ENCODE data around the gene ADAP1. TPM values are rescaled to one million over a fixed set of nuclear protein-coding genes. Genes with fewer than 3 reads are reported as not detected.

ADAP1 gene
- total and polyA plus RNA-seq, 2 of the 13 experiments (the other 11 are each of a cell fraction or from before 2014, with no cell fraction given): 10.5 to 24.6 TPM

- TF ChIP-seq USF2 (IDR thresholded peaks at IDR 0.05; ENCODE audit: low read depth, low read length) (no peak), USF2 (CRISPR knock-in tag; IDR thresholded peaks at IDR 0.05; ENCODE audit: borderline replicate concordance) (no peak), RXRA (CRISPR knock-in tag; IDR thresholded peaks at IDR 0.05) (no peak), ZFP1 (CRISPR knock-in tag; IDR thresholded peaks at IDR 0.05) (no peak), SATB2 (CRISPR knock-in tag; IDR thresholded peaks at IDR 0.05) (no peak)
- 90% methylated on average over 11 of the region's 14 CpGs for WGBS (ENCODE audit: low lambda C conversion rate)
- ChIA-PET CTCF (ENCODE audit: low intra/inter-chr PET ratio, low total read pairs) (no interaction called here), POLR2A (no interaction called here)
- no peak overlapping the region for H2AFZ ChIP-seq (ENCODE audit: low read length)
- in situ Hi-C loops (cut with HindIII; ENCODE audit: extremely low pct_ligation_motif_present, low pct_unique_long_range_greater_than_20kb): no loop called here
- H4K20me1 ChIP-seq (ENCODE audit: insufficient read depth, low read length): no peaks in the 10 kb centered on the region
- H3K4me3 ChIP-seq (replicated peaks in 1 of 3; ENCODE audit: insufficient read depth in 1 of 3, low read depth in 2 of 3, low read length in 3 of 3): no peak overlapping the region
- no peak overlapping the region for H3K4me2 ChIP-seq (ENCODE audit: low read depth, low read length)
- no peak overlapping the region for H3K27ac ChIP-seq (ENCODE audit: extremely low read length, insufficient read depth, low read length)
- no peaks in the 10 kb centered on the region for H3K79me2 ChIP-seq (ENCODE audit: insufficient read depth, low read length)
- H3K9me3 ChIP-seq (ENCODE audit: low read length): no peaks in the 10 kb centered on the region
- H3K36me3 ChIP-seq (replicated peaks in 1 of 2; ENCODE audit: control insufficient read depth in 1 of 2, insufficient read depth in 2 of 2, low read length in 2 of 2): peaks cover 19 to 60% of the 10 kb centered on the region in 2 experiments
- H3K4me1 ChIP-seq (ENCODE audit: insufficient read depth, low read length): no peaks in the 10 kb centered on the region
- ATAC-seq: no peak
- no TSS peak for BruUV-seq (replicated peaks)
- no peak for DNase-seq (ENCODE audit: low spot score)
- no peaks in the 10 kb centered on the region for H3K27me3 ChIP-seq (ENCODE audit: control insufficient read depth in 1 of 2, insufficient read depth in 2 of 2, low read length in 2 of 2)
- no peak for FAIRE-seq
- intact Hi-C loops (cut with micrococcal nuclease; ENCODE audit: unreplicated experiment): no loop called here
- no peak overlapping the region for H3K9ac ChIP-seq (ENCODE audit: insufficient read depth, low read depth, low read length)
These were observed 103.3 kb downstream of the ADAP1 start for GRCh38 chr7:851204-851603.

- WGBS (ENCODE audit: low lambda C conversion rate): over 99% methylated on average over 17 of the region's 19 CpGs
- TF ChIP-seq ZNF768 (CRISPR knock-in tag; IDR thresholded peaks at IDR 0.05) (no peak), ZMYM3 (CRISPR knock-in tag; IDR thresholded peaks at IDR 0.05) (no peak), HINFP (CRISPR knock-in tag; IDR thresholded peaks at IDR 0.05; ENCODE audit: low read depth) (no peak), THAP11 (CRISPR knock-in tag; IDR thresholded peaks at IDR 0.05) (no peak), ETV6 (CRISPR knock-in tag; conservative IDR thresholded peaks at IDR 0.05) (no peak), IRF2 (CRISPR knock-in tag; IDR thresholded peaks at IDR 0.05) (no peak), ZNF33B (CRISPR knock-in tag; IDR thresholded peaks at IDR 0.05) (no peak), ZBTB14 (CRISPR knock-in tag; IDR thresholded peaks at IDR 0.05) (no peak)
These were observed 104.7 kb downstream of the ADAP1 start for GRCh38 chr7:849781-850180.

More at GRCh38 chr7:849781-850180, 104.7 kb downstream of the ADAP1 start:
- H3K27ac ChIP-seq (ENCODE audit: extremely low read length, insufficient read depth, low read length): no peak overlapping the region
- DNase-seq (ENCODE audit: low spot score) (no peak), ATAC-seq (no peak), FAIRE-seq (no peak)
- H3K4me2 ChIP-seq (ENCODE audit: low read depth, low read length): no peak overlapping the region
- H3K27me3 ChIP-seq (ENCODE audit: control insufficient read depth in 1 of 2, insufficient read depth in 2 of 2, low read length in 2 of 2): no peaks in the 10 kb centered on the region
- ChIA-PET CTCF (ENCODE audit: low intra/inter-chr PET ratio, low total read pairs) (no interaction called here), POLR2A (no interaction called here)
- peaks cover 17 to 50% of the 10 kb centered on the region in 2 experiments for H3K36me3 ChIP-seq (replicated peaks in 1 of 2; ENCODE audit: control insufficient read depth in 1 of 2, insufficient read depth in 2 of 2, low read length in 2 of 2)
- H3K4me3 ChIP-seq (replicated peaks in 1 of 3; ENCODE audit: insufficient read depth in 1 of 3, low read depth in 2 of 3, low read length in 3 of 3): no peak overlapping the region
- in situ Hi-C loops (cut with HindIII; ENCODE audit: extremely low pct_ligation_motif_present, low pct_unique_long_range_greater_than_20kb): no loop called here
- intact Hi-C loops (cut with micrococcal nuclease; ENCODE audit: unreplicated experiment): no loop called here
- no peaks in the 10 kb centered on the region for H3K79me2 ChIP-seq (ENCODE audit: insufficient read depth, low read length)
- no peaks in the 10 kb centered on the region for H4K20me1 ChIP-seq (ENCODE audit: insufficient read depth, low read length)
- no peak overlapping the region for H2AFZ ChIP-seq (ENCODE audit: low read length)
- H3K9ac ChIP-seq (ENCODE audit: insufficient read depth, low read depth, low read length): no peak overlapping the region
- no peaks in the 10 kb centered on the region for H3K9me3 ChIP-seq (ENCODE audit: low read length)
- BruUV-seq (replicated peaks): no TSS peak
- H3K4me1 ChIP-seq (ENCODE audit: insufficient read depth, low read length): no peaks in the 10 kb centered on the region
